Stimulated activated CD8-positive, alpha-beta memory T cell treated with anti-CD3 and anti-CD28 coated beads, Interleukin-2, amount 100 ng/mL, for 1 hour (primary cell): ENCODE results near the gene PLK1.

Experiments used
- DNase-seq, 2 donors: peaks; one replicate each; pipeline ENCODE4 v3.0.0-alpha.2; 2020; ENCODE audit warnings: low read depth in 2 of 2

PLK1 gene

GRCh38 chr16:23679274-23679985, 741 bp downstream of the PLK1 start:
- no peak for DNase-seq

DNA sequence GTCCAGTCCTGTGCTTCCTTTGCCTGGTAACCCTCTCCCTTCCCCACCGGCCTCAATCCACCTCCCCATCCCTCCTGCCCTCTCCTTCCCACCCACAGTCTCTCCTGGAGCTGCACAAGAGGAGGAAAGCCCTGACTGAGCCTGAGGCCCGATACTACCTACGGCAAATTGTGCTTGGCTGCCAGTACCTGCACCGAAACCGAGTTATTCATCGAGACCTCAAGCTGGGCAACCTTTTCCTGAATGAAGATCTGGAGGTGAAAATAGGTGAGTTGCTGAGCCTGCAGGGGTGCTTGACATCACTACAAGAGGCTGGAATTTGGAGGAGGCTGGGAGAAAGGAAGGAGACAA, 1.3 kb downstream of the PLK1 start:
- DNase-seq, result no peak

DNA sequence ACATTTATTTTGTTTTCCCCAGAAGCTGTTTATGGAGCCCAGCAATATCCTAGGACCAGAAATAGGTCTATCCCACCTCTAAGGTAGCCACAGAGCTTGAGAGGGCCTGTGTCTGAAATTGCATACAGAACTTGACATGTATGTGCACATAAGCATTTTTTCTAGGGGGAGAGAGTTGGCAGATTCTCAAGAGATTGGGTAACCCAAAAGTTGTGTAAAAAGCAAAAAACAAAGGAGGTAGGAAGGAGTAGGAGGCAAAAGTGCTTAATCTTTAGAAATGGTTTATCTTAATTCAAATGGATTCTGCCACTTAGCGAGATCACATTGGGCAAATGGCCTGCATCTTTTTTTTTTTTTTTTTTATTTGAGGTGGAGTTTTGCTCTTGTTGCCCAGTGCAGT, 3.5 kb downstream of the PLK1 start:
- DNase-seq, result no peak

- DNase-seq, result no peak
Observed at GRCh38 chr16:23683487-23683886, 4.8 kb downstream of the PLK1 start.

- no peak for DNase-seq
Observed at GRCh38 chr16:23687034-23687808, 8.5 kb downstream of the PLK1 start.

DNA sequence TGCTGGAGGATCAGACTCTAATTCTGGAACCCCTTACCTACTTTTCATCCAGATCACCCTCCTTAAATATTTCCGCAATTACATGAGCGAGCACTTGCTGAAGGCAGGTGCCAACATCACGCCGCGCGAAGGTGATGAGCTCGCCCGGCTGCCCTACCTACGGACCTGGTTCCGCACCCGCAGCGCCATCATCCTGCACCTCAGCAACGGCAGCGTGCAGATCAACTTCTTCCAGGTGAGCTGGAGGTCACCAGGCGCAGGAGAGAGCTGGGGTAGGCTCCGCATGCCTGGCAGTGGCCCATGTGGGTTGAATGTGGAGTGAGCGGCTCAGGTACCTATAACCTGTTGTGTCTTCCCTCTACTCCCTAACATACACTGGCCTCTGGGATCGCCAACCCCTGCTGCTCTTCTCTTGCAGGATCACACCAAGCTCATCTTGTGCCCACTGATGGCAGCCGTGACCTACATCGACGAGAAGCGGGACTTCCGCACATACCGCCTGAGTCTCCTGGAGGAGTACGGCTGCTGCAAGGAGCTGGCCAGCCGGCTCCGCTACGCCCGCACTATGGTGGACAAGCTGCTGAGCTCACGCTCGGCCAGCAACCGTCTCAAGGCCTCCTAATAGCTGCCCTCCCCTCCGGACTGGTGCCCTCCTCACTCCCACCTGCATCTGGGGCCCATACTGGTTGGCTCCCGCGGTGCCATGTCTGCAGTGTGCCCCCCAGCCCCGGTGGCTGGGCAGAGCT, 10.9 kb downstream of the PLK1 start:
- DNase-seq, result no peak

GRCh38 chr16:23690771-23691482, 12.2 kb downstream of the PLK1 start:
- DNase-seq, result no peak

DNA sequence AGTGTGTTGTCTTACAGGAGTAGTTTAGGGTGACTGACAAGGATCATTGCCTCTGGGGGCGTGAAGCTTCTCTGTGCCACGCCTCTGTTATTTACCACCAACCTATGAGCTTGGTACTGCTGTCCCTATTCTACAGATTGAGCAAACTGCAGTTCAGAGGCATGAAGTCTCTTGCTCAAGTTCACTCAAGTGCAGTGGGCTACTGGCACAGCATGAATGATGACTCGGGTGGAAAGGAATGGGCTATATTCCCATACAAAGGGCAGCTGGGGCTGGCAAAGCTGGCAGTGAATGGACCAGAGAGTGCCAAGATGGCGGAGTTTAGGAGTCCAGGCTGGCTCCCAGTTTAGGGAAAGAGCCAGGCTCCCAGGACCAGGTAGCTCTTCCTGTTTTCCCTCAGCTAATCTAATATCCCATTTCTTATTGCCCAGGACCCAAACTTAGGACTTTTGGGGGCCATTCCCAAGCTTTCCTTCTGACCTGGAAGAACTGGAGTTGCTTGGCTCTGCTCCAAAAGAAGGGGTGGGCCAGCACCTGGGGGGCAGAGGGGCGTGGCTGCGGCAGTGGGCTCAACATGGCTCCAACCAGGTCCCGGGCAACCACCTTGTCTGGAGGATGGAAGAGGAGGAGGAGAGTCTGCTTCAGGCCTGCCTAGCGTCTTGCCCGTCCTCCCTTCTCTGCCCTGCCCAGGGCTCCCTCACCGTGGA, 12.9 kb downstream of the PLK1 start:
- no peak for DNase-seq

DNA sequence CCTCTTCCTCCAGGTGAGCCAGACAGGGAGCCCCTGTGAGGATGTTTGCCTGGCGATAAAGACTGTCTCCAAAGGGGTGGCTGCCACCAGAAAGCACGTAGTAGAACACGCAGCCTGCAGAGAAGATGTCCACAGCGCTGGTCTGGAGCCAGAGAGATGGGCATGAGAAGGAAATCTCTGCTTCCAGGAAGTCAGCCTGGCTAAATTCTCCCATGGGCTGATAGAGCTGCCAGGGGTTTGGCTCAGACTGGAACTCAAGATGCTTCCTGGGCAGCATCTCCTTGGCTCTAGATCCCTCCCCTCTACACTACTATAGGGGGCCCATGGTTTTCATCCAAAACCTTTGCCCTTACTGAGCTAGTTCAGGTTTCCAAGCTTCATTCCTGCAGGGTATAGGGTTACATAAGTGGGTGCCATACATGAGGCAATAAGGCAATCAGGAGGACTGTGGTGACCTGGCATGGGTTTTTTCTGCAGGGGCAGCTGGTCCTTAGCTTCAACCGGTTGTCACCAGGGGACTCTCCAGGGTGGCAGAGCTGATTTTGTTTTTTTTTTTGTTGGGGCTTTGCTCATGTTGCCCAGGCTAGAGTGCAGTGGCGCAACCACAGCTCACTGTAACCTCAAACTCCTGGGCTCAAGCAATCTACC, 13.6 kb downstream of the PLK1 start:
- DNase-seq, result no peak

DNA sequence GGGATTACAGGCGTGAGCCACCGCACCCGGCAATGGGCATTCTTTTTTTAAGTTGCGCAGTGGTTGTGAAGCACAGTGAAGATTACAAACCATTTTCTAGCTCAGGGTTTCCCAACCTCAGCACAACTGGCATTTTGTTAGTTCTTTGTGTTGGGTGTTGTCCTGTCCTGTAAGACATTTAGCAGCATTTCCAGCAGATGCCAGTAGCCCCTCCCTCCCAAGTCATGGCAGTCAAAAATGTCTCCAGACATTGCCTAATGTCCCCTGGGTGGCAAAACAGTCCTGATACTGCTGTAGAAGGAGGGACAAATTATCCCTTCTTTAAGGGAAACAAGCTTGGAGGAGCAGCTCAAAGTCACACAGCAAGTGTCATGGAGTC, 15.6 kb downstream of the PLK1 start:
- DNase-seq, result no peak

- no peak for DNase-seq
Observed at GRCh38 chr16:23694644-23695373, 16.1 kb downstream of the PLK1 start.

- no peak for DNase-seq
Observed at GRCh38 chr16:23695756-23696155, 17.1 kb downstream of the PLK1 start.

DNA sequence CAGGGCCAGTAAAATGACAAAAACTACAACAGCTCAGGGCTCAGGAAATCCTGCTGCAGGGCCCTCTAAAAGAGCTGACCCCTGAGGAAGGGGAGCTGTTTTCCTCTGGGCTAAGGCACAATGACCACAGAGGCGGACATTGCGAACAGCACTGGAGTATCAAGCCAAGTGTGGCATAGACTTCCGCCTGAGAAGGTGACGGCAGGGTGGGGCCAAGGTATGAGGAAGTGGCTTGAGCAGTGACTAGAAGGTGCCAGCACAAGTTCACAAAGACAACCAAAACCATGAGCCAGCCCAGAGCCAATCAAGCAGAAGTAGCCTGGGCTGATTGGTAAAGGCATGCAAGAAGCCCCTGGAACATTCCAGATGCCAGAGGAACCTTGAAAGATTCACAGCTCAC, 20.4 kb downstream of the PLK1 start:
- no peak for DNase-seq

- no peak for DNase-seq
Observed at GRCh38 chr16:23700093-23700492, 21.4 kb downstream of the PLK1 start.

GRCh38 chr16:23700509-23700908, 21.8 kb downstream of the PLK1 start:
- no peak for DNase-seq

GRCh38 chr16:23701045-23701444, 22.4 kb downstream of the PLK1 start:
- no peak for DNase-seq

GRCh38 chr16:23702951-23703350, 24.3 kb downstream of the PLK1 start:
- no peak for DNase-seq

- no peak for DNase-seq
Observed at GRCh38 chr16:23704772-23705516, 26.3 kb downstream of the PLK1 start.

DNA sequence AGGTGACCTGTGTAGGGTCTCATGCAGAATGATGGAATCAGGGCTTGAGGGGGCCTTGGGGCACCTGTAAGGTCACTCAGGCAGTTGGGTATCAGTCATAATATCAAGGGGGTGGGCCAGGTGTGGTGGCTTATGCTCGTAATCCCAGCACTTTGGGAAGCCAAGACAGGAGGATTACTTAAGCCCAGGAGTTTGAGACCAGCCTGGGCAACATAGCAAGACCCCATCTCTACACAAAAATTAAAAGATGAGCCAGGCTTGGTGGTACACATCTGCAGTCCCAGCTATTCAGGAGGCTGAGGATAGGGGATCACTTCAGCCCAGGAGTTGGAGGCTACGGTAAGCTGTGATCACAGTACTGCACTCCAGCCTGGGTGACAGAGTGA, 26.8 kb downstream of the PLK1 start:
- DNase-seq, result no peak

DNA sequence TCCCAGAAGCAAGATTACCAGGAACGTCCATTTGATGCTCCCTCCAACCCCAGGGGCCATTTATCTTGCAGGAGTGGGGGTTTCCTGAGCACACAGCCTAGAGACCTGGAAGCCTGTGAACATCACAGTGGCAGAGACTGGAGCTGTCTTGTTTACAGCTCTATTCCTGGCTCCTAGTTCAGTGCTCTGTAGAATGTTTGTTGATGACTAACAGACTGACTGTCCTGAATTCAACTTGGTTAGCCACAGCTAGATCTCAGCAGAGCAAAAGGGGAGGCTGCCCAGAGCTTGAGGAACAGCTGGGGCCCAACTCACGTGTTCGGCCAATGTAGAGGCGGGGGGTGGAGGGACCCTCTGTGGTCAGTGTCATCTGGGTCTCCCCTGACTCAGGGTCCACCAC, 27.8 kb downstream of the PLK1 start:
- DNase-seq, result no peak
